HG02759 (cell line): ENCODE data around the gene CHMP2A.

Source experiments
- ATAC-seq: cut with Tn5 transposase; IDR thresholded peaks from one replicate; pipeline ENCODE4 v1.9.1; 2021; ENCODE audit warnings: mild to moderate bottlenecking, moderate library complexity; ENCODE audit not compliant: unreplicated experiment

The CHMP2A gene

DNA sequence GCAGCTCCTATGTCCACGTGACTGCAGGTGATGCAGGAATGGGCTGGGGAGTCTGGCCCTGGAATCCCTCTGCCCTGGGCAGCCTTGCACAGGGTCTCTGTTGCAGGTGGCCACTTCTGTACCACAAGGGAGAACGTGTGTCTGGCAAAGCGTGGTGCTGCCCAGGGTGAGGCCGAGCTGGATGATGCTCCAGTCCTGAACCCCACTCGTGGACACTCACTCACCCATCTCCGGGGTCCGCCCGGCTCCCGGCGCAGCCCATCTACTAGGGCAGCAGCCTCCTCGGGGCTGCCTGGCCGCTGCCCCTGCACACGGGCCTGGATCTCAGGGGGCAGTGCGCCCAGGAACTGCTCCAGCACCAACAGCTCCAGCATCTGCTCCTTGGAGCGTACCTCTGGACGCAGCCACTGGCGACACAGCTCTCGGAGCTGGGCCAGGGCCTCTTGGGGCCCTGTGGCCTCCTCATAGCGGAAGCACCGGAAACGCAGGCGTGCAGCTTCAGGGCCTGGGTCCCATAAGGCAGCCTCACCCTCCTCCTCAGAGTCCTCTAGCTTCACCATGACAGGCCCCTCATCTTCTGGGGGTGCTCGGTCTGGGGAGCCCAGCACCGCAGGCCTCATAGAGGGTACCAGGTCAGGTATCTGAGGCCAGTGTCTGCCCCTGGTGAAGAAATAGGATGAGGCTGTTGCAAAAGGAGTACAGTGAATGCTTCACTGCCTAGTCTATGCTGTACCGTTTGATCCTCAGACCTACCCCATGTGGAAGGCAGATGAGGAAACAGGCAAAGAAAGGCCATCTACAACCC, 16.1 kb upstream of the CHMP2A start:
- ATAC-seq = no peak

DNA sequence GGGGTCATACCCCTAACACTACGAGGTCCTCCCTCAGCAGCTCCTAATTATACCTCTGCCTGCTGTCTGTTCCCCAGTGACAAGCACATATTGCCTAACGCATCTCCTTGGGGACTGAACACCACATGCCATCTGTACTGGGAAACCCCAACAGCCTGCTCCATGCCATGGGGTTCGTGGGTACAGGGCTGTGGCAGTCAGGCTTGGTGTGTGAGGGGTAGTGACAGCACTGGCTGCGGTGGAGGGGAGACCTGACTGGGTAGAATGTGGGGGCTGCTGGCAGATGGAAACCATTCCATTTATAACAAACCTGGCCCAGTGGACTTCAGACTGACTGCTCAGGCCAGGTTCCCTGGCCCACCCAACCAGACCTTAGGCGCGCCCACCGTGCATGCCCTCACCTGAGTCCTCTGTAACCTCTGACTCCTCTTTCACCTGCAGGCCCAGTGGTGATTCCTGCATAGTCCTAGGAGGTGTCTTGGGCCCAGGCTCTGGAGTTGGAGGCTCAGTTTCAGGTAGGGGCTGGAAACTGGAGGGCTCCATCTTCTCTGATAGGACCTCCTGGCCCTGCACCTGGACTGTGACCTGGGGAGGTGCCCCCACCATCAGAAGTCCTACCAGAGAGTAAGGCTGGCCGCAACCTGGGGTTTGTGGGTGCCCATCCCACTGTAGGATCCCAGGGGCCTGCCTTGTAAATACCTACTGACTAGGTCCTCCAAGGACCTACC, 15.2 kb upstream of the CHMP2A start:
- no peak for ATAC-seq

DNA sequence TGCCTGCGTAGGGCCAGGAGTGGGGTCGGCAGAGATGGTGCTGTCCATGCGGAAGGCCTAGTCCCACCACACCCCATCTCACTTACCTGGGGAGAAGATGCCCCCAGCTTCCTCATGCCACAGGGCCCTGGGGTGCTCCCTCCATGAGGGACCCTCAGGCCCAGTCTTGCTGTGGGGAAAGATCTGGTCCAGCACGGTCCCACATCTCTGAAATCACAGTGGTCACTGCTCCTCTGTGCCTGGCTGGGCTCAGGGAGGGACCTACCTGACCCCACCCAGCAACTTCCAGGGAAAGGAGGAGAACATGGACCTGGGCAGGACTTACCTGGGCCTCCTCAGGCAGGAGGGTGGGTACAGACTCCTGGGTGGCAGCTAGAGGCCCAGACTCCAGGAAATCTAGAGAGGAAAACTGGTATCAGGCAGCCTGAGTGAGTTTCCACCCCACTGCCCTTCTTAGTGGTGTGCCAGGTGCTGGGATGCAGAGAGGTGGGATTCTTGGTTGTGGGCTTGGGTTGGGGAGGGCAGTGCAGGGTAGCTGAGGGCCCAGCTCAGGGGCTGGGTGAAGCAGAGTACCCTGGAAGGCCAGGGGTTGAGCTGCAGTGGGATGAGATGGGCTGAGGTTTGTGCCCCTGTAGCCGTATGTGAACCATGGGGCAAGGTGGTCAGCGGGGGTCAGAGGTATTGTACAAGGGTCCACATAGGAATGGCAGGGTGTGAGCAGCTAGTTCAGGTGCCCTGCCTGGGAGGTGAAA, 14.5 kb upstream of the CHMP2A start:
- no peak for ATAC-seq

DNA sequence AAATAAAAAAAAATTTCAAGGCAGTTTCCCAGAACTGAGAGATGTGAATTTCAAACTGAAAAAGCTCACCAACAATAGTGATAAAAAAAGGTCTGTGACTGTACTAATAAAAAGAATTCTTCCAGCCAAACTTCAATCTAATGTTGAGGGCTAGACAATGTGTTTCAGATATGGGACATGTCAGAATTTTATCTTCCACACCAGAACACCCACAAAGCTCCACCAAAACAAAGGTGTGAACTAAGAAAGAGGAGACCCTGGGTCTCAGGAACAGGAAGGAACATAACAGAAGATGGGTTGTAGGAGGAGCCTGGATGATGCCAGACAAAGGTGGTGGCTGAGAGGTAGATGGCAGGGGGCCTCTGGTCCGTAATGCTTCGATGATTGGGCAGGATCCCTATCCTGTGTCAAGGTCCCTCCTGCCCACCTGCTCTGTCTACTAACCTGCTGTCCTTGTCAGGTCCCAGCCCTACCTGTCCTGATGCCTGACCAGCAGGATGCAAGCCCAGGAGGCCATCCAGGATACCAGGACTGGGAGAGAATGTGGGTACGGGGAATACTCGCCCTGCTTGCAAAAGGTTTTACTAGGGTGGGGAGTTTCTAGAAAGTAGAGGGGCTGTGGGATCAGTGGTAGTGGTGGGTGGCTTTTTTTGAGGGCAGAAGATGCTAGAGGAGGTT, 13.7 kb upstream of the CHMP2A start:
- ATAC-seq = no peak

DNA sequence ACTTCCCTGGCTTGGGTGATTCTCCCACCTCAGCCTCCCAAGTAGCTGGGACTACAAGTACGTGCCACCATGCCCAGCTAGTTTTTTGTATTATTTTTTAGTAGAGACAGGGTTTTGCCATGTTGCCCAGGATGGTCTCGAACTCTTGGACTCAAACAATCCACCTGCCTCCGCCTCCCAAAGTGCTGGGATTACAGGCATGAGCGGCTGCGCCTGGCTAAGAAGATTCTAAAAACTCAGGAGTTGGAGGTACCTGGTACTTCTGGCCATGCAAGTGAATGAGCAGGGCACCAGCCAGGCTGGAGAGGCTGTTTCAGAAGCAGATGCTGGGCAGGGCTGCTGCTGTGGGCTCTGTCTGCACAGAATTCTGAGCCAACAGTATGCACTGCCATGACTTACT, 12.1 kb upstream of the CHMP2A start:
- no peak for ATAC-seq

DNA sequence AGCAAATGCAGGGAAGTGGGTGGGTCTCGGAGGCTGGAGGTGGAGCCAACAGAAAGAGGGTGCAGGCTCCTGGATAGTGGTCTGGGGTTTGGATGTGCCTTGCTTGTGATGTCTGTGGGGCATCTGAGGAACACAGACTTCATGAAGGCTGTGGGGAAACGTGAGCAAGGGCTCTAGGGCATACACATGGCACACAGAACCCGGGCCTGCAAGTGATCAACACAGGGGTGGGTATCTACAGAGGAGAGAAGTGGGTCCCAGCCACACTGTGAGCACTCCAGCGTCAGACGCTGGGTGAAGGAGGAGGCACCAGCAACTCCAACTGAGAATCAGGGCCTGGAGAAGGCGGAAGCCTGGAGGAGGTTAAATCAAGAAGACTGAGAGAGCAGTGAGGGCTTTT, 8.9 kb upstream of the CHMP2A start:
- no peak for ATAC-seq

DNA sequence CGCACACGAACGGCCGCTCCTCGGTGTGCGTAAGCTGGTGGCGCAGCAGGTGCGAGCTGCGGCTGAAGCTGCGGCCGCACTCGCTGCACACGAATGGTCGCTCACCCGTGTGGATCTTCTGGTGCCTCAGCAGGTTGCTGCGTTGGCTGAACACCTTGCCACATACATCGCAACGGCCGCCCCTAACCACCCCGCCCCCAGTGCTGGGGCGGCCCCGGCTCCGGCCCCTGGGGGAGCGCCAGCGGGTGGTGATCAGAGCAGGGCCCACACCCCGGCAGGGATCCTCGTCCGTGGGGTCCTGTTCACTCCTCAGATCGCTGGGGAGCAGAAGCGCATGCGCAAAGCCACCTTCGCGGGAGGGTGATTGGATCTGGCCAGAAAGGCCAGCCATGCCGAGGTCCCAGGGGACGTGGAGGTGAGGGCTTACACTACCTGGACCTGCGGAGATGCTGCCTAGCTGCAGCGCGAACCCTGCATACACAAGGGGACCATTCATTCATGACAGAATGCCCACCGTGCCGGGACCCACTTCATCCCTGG, 8.2 kb upstream of the CHMP2A start:
- no peak for ATAC-seq

DNA sequence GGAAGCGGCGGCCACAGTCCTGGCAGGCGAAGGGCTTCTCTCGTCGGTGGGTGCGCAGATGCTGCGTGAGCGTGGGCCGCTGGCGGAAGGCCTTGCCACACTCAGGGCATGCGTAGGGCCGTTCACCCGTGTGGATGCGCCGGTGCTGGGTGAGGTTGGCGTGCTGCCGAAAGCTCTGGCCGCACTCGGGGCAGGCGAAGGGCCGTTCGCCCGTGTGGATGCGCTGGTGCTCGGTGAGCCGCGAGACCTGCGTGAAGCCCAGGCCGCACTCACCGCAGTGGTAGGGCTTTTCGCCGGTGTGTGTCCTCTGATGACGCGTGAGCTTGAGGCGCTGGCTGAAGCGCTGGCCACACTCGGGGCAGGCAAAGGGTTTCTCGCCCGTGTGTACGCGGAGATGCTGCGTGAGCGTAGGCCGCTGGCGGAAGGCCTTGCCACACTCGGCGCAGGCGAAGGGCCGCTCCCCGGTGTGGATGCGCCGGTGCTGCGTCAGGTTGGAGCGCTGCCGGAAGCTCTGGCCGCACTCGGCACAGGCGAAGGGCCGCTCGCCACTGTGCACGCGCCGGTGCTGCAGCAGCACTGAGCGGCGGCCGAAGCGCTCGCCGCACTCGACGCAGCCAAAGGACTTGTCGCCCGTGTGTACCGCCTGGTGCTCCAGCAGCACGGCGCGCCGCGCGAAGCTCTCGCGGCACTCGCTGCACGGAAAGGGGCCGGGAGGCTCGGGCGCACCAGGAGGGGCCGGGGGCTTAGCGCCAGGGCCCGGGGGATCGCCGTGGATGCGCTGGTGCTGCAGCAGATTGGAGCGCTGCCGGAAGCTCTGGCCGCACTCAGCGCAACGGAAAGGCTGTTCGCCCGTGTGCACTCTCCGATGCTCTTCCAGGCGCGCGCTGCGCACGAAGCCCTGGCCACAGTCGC, 7.5 kb upstream of the CHMP2A start:
- ATAC-seq = no peak

DNA sequence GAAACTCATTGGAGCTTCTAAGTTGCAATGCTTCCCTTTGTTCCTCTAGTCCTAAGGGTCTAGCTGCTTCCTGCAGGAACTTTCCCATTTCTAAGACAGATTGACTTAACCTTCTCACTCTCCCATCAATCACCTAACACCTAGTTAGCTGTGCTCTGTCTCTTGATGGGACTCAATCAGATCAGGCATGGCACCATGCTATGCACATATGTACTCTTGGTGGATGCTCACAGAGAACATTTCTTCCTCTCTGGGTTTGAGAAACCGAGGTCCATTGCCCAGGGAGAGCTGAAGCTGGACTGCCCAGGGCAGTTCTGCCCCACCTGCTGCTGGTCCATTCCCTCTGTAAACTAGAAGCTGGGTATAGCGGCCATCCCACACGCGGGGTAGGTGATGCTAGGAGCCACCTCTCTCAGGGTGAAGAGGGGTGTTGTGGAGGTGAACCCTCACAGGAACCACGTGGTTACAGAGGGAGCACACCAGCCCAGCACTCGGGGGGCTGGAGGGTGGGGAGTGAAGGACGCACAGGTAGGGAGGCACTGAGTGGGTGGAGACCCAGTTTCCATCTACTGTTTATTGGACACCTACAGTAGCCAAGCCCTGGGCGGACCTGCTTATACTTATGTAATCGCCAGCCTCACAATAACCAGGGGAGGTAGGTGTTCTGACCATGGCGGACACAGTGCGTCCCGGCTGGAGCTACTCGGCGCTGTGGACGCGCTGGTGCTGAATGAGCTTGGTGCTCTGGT, 6.6 kb upstream of the CHMP2A start:
- no peak for ATAC-seq

DNA sequence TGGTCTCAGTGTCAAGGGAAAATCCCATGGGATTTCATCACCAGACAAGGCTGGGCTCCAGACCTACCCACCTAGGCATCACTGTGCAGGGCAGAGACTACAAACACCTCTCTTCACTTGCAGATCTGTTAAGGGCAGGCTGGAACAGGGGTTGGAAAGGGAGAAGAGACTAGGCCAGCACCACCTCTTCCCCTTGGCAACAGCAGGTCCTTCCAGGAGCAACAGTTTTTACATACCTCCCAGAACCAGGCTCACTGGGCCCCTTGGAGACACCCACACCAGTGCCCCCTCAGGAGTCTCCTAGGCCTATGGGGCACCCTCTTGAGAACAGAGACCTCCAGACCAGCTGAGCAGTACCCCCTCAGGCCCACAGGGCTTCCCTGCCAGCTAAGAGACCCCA, 6.0 kb upstream of the CHMP2A start:
- ATAC-seq = no peak

DNA sequence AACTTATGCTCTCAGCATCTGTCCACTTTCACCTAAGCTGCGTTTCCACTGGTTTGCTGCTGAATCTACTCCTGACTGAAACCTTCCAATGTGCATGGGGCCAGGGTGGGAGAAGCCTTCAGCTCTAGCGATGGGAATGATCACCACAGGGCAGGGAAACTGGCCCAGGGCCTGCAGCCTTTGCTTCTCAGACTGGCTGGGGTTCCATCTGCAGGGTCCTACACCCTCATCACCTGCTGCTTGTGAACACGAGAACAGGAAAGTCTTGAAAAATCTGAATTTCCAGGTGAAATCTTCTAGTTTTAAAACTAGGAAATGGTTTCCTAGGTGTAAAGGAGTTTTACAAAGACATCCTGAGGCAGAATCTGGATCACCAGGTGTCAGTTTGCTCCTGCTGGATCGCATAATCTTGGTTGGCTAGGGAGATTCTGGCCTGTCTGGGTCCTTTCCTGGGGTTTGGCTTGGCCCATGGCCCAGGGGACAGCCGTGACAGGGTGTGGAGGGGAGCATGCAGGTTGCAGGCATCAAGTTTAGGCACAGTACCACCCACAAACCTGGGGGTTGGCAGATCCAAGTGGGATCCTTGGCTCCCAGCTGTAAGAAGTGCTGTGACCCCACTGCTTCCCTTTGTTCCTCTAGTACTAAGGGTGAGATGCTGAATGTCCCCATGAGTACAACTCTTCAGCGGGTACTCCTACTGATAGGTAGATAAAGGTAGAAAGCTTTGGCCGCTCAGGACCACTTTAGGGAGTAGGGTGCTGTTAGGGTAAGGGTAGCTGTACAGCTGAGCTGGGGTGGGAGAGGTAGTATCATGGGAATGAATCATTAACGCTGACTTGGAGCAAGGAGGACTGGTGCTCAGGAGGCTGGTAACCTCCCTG, 5.3 kb upstream of the CHMP2A start:
- ATAC-seq = no peak

DNA sequence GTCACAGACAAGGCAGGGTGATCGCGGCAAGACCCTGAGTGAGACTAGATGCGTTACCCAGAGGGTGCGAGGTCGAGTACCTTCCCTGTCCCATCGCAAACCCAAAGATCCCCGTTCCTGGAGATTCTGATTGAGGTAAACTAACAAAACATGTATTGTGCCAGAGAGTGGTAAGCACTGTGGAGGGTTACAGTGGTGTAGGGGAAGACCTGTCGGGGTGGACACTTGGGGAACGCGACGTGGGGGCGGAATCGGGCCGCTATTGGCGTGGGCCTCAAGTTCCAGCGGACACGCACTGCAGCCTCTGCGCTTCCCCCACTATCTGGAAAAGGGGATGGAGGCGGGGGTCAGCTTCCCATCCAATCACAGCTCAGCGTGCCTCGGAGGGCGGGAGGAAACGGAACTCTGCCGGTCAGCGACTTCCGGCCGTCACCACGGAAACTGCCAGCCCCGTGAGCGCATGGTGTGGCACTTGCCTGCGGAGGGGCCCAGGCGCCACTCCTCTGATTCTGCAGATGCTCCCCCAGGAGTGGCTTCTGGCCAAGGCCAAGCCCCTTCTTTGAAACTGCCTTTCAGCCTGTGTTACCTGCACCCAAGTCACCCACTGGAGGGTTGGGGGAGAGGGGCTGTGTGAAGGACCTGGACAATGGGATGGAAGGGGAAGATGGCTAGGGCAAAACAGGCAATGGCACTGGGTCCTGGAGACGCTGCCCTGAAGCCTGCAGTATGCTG, 4.5 kb upstream of the CHMP2A start:
- ATAC-seq = peak; percentile 29

DNA sequence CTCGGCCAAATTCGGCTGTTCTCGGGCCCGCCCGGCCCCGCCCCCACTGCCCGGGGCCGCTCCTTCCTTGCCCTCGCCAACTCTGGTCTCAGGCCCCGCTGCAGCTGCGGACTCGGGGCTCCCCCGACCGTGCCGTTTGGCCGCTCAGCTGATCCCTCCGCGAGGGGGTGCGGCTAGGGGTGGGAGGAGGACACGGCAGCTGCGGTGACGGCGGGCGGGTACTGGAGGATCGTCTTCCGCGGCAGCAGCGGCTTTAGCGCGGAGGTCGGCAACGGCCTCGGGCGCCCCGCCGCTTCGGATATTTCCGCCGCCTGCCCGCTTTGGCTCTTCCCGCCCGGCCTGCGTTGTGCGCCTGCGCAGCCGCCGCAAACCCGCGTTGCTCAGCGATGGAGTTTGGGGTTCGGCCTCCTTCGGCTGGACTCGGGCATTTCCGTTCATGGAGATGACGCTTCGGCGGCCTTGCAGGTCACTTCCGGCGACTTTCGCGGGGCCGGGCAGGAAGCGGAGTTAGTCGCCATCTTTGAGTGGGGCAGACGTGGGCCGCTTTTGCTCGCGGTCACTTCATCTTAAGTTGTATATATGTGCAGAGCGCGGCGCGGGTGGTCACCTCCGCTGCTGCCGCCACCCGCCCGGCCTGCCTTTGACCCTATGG, 3.8 kb upstream of the CHMP2A start:
- peak; percentile 54 for ATAC-seq

DNA sequence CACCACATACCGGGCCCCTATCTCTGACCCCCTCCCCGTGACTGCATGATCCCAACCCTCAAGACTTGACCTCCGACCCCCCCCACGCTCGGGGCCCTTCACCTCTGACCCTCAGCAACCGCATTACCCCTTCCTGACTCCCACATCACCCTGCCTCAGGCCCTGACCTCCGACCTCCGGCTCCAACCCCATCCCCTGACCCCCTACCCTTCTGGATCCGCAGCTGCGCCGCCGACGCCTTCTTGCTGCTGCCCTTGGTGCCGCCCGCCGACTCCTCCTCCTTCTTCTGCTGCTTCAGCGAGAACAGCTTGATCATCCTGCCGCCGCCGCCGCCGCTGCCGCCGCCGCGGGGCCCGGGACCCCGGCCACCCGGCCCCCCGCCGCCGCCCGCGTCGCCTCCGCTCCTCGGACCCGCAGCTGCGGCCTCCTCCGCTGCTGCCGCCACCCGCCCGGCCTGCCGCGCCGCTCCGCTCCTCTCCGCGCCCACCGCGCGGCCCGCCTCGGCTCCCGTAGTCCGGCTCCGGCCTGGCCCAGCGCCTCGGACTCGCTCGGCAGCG, 3.2 kb upstream of the CHMP2A start, which contains the start of gene UBE2M:
TSS of gene UBE2M (minus strand) at position 546 of the 557 bp plus-strand sequence. CDS start at position 316, 230 bp downstream.
- ATAC-seq = peak; percentile 0

DNA sequence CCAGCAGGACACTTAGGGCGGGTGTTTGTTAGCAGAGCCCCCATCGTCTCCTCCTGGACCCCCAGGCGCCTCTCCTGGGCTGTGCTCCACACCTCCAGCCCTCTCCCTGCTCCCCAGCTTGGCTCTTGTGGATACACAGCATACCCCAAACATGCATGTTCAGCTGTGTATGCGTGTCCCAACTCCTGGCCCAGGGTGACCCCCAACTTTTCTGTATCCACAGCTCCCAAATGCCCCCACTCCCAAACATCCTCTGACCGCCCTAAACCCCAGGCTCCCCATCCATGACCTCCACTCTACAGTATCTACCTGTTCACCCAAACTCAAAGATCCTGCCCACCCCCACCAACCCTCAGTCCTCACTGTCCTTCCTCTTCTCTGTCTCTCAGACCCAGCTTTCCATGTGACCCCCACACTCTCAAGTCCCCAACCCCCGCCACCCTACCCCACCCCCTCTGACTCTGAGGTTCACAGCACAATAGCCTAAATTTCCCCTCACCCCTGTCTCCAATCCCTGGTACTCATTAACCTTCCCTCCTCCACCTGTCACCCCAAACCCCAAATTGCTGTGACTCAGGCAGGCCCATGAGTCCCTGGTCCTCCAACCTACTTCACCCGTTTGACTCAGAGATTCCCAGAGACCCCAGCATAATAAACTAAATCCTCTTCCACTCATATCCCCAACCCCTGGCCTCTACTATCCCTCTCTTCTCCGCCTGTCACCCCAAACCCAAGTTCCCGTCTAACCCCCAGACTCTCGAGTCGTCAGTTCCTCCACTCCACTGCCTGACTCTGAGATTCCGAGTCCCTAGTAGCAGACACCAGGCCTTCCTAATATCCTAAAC, 2.5 kb upstream of the CHMP2A start:
- no peak for ATAC-seq
